Tibial nerve (tissue), 4 donors: ENCODE results near the gene MAP4K4. TPM values are rescaled to one million over a fixed set of nuclear protein-coding genes. Genes with fewer than 3 reads are reported as not detected.
A peak's percentile ranks its signal among the peaks of the same experiment; 100 is the strongest.

Experiments
- DNase-seq, 2 donors: peaks; one replicate each; pipeline ENCODE4 v3.0.0-alpha.2; 2019; ENCODE audit warnings: low spot score in 2 of 2
- H3K27ac ChIP-seq, 4 donors: fragments of 200-600 bp; sonication (generic) in 3 of 4; one replicate each; pipeline ENCODE4 v1.5.1; 2017 to 2019; ENCODE audit warnings: mild to moderate bottlenecking in 1 of 4
- H3K27me3 ChIP-seq, 2 donors: fragments of 200-600 bp; sonication (generic) in 1 of 2; one replicate each; pipeline versions ENCODE4 v1.5.1 to v1.6.0; 2017 to 2019
- H3K36me3 ChIP-seq, 3 donors: fragments of 200-600 bp; sonication (generic); one replicate each; pipeline ENCODE4 v1.5.1; 2018 to 2019
- H3K4me1 ChIP-seq, 4 donors: fragments of 200-600 bp; sonication (generic) in 3 of 4; one replicate each; pipeline ENCODE4 v1.5.1; 2017 to 2019
- H3K4me3 ChIP-seq, 4 donors: fragments of 200-600 bp; sonication (generic) in 3 of 4; one replicate each; pipeline ENCODE4 v1.5.1; 2017 to 2019; ENCODE audit warnings: mild to moderate bottlenecking in 1 of 4, moderate library complexity in 1 of 4
- H3K9me3 ChIP-seq, 4 donors: fragments of 200-600 bp; sonication (generic) in 3 of 4; one replicate each; pipeline ENCODE4 v1.5.1; 2017 to 2019
- CTCF ChIP-seq, 5 experiments: fragments of 200-600 bp in 3 of 5; fragments of 450-650 bp in 2 of 5; sonication (generic) in 3 of 5; IDR thresholded peaks; one replicate each; pipeline ENCODE4 v1.5.1; 2016 to 2019; ENCODE audit warnings: antibody characterized with exemption in 5 of 5, mild to moderate bottlenecking in 3 of 5, moderate library complexity in 2 of 5
- EP300 ChIP-seq, 2 donors: sonication (generic); formaldehyde crosslinking; IDR thresholded peaks; one replicate each; pipeline ENCODE4 v1.6.1; 2017; ENCODE audit warnings: antibody characterized with exemption in 2 of 2, mild to moderate bottlenecking in 1 of 2
- POLR2A ChIP-seq, 2 donors: fragments of 450-650 bp; IDR thresholded peaks; one replicate each; pipeline ENCODE4 v1.6.1; 2017; ENCODE audit warnings: antibody characterized with exemption in 2 of 2, mild to moderate bottlenecking in 2 of 2, moderate library complexity in 2 of 2
- WGBS, 2 donors: methylation state at CpG; one replicate each; pipeline ENCODE4 v1.1.5; 2018; 5-methylcytosine and 5-hydroxymethylcytosine counted together
- total RNA-seq, 4 donors: library from RNA; depleted of rRNA; stranded (reverse); fragments of >200 nt; gene quantifications; one replicate each; pipeline ENCODE4 v1.1.0, GENCODE V29; 2016

MAP4K4 gene
- total RNA-seq, 4 donors from 2014 or later, result 78.0 to 85.7 (median 84.4) TPM

- DNase-seq, result no peak
- 96 to 97% methylated on average over 3 of the region's 3 CpGs for WGBS, 2 donors
- H3K9me3 ChIP-seq, result no peaks in the 10 kb centered on the region
- H3K36me3 ChIP-seq, result no peaks in the 10 kb centered on the region
- TF ChIP-seq POLR2A (IDR thresholded peaks at IDR 0.05) (no peak), EP300 (IDR thresholded peaks at IDR 0.05) (no peak), CTCF (IDR thresholded peaks at IDR 0.05) (no peak)
- peaks cover 0 to 92% (median 30%) of the 10 kb centered on the region in 4 donors for H3K4me1 ChIP-seq
- no peaks in the 10 kb centered on the region for H3K27me3 ChIP-seq
- H3K4me3 ChIP-seq, result no peak overlapping the region
- peak overlapping the region in 2 of 4 donors; percentile 66 to 70 for H3K27ac ChIP-seq
Measured at GRCh38 chr2:101801496-101801895, 104.0 kb downstream of the MAP4K4 start.

- no peaks in the 10 kb centered on the region for H3K36me3 ChIP-seq
- DNase-seq, result no peak
- peak overlapping the region in 2 of 4 donors; percentile 66 to 70 for H3K27ac ChIP-seq
- TF ChIP-seq EP300 (IDR thresholded peaks at IDR 0.05), result peak in 1 of 2 donors; percentile 28
- TF ChIP-seq POLR2A (IDR thresholded peaks at IDR 0.05), result no peak
- H3K4me3 ChIP-seq, result no peak overlapping the region
- 55% methylated on average over 5 of the region's 5 CpGs for WGBS, 2 donors
- H3K4me1 ChIP-seq, result peaks cover 0 to 92% (median 35%) of the 10 kb centered on the region in 4 donors
- H3K9me3 ChIP-seq, result no peaks in the 10 kb centered on the region
- no peaks in the 10 kb centered on the region for H3K27me3 ChIP-seq
Measured at GRCh38 chr2:101802329-101802728, 104.8 kb downstream of the MAP4K4 start.

GRCh38 chr2:101803128-101803527, 105.6 kb downstream of the MAP4K4 start:
- H3K36me3 ChIP-seq, result no peaks in the 10 kb centered on the region
- peaks cover 0 to 96% (median 36%) of the 10 kb centered on the region in 4 donors for H3K4me1 ChIP-seq
- no peak for DNase-seq
- no peak for TF ChIP-seq POLR2A (IDR thresholded peaks at IDR 0.05)
- TF ChIP-seq CTCF (IDR thresholded peaks at IDR 0.05), result no peak
- TF ChIP-seq EP300 (IDR thresholded peaks at IDR 0.05), result no peak
- 48 to 76% methylated on average over 1 of the region's 1 CpG for WGBS, 2 donors
- H3K9me3 ChIP-seq, result no peaks in the 10 kb centered on the region
- no peaks in the 10 kb centered on the region for H3K27me3 ChIP-seq
- H3K27ac ChIP-seq, result peak overlapping the region in 2 of 4 donors; percentile 57 to 66
- no peak overlapping the region for H3K4me3 ChIP-seq

- TF ChIP-seq CTCF (IDR thresholded peaks at IDR 0.05) (no peak), EP300 (IDR thresholded peaks at IDR 0.05) (no peak), POLR2A (IDR thresholded peaks at IDR 0.05) (no peak)
- Histone ChIP-seq H3K9me3 (no peaks in the 10 kb centered on the region), H3K4me1 (peaks cover 0 to 96% (median 36%) of the 10 kb centered on the region in 4 donors), H3K27ac (peak overlapping the region in 2 of 4 donors; percentile 40 to 66), H3K27me3 (no peaks in the 10 kb centered on the region), H3K36me3 (no peaks in the 10 kb centered on the region), H3K4me3 (no peak overlapping the region)
- DNase-seq, result no peak
- 31 to 32% methylated on average over 8 of the region's 8 CpGs for WGBS, 2 donors
Measured at GRCh38 chr2:101803945-101804696, 106.6 kb downstream of the MAP4K4 start.

GRCh38 chr2:101805152-101806088, 107.9 kb downstream of the MAP4K4 start:
- Histone ChIP-seq H3K4me3 (no peak overlapping the region), H3K9me3 (no peaks in the 10 kb centered on the region), H3K36me3 (no peaks in the 10 kb centered on the region), H3K27ac (peak overlapping the region in 2 of 4 donors; percentile 69 to 77), H3K27me3 (no peaks in the 10 kb centered on the region), H3K4me1 (peaks cover 0 to 93% (median 36%) of the 10 kb centered on the region in 4 donors)
- no peak for DNase-seq
- TF ChIP-seq POLR2A (IDR thresholded peaks at IDR 0.05), result no peak
- TF ChIP-seq CTCF (IDR thresholded peaks at IDR 0.05), result no peak
- no peak for TF ChIP-seq EP300 (IDR thresholded peaks at IDR 0.05)
- WGBS, 2 donors, result 42 to 52% methylated on average over 9 of the region's 9 CpGs
